DMS114 treated with DMSO at 0.1 percent for 48 hours (cell line): ENCODE measurements around the gene F10.
"Not testable (repeated sequence)": the region's sequence is repeated elsewhere in the genome, so short reads cannot be mapped to it uniquely, and the experiment has no call there.

Experiments used
- DNase-seq: peaks from one replicate; lab custom pipeline; 2025; ENCODE audit not compliant: unreplicated experiment; lab: John Stamatoyannopoulos, UW

F10 gene

DNA sequence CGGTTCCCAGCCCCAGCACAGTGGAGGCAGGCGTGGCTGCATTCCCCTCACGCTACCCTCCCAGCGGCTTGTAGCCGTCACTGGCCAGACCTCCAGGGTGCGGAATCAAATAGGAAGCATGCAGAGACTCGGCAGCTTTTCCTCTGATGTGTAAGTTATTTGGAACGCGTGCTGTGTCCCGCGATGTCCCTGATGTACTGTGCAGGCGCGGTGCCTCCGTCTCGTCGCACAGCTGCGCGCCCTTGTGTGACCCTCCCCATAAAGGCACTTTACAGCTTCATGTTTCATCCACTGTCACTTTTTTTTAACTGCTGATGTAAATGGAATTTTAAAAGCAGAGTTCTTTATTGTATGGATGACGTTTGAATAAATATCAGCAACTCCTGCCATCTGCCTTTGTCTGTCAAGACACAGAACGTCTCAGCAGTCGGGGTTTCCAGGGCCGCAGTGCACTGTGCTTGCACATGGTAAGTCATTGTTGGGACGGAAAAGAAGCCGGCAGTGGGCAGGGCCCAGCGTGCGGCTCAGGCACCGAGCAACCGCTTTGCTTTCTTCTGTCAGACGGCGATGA is 24.4 kb upstream of the F10 start:
- no peak for DNase-seq

DNA sequence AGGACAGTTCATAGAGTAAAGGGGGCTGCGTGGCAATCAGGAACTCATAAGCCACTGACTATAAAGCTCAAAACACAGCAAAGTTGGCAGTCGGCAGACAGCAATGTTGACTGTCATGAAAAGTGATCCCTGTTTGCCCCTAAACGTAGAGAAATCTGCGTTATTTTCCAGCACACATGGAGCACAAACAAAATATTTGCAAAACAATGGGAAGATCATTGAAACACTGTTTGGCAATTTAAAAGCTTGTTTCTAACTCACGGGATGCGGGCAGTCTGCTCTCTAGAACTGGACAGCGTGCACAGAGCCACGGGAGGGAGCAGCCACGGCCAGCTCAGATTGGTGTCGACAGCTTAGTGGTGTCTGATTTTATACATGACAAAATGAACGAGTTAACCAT is 23.5 kb upstream of the F10 start:
- no peak for DNase-seq

DNA sequence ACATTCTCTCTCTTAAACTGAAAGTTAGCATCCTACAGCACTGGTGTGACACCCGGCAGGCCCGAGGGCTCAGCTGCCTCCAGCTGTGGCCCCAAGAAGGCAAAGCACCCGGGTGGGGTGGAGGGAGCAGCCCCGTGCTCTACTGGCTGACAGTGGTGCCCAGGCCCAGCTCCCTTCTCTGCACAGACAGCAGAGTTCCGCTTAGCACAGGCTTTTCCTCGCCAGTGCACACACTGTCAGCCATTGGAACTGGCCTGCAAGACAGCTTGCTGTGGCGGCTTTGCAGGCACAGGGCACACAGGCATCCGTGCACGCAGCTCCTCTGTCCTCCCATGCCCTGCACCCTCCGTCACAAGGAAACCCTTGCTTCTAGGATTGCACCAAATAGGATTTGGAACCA is 20.3 kb upstream of the F10 start:
- DNase-seq: not testable (repeated sequence)

DNA sequence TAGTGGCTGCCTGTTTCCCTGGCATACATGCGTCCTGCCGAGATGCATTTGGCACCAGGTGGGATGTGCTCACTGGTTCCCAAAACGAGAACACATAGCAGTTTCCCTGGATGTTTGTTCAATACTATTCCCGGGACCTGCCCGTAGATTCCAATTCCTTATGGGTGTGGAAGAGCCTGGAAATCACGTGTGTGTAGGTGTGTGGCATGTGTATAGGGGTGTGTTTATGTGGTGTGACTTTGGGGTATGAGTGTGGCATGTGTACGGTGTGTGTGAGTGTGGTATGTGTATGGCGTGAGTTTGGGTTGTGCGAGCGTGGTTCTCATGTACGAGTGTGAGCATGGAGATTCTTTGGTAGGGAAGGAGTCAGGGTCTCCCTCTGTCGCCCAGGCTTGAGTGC is 19.9 kb upstream of the F10 start:
- DNase-seq: no peak

GRCh38 chr13:113103646-113104045 is 19.0 kb upstream of the F10 start:
- no peak for DNase-seq

DNA sequence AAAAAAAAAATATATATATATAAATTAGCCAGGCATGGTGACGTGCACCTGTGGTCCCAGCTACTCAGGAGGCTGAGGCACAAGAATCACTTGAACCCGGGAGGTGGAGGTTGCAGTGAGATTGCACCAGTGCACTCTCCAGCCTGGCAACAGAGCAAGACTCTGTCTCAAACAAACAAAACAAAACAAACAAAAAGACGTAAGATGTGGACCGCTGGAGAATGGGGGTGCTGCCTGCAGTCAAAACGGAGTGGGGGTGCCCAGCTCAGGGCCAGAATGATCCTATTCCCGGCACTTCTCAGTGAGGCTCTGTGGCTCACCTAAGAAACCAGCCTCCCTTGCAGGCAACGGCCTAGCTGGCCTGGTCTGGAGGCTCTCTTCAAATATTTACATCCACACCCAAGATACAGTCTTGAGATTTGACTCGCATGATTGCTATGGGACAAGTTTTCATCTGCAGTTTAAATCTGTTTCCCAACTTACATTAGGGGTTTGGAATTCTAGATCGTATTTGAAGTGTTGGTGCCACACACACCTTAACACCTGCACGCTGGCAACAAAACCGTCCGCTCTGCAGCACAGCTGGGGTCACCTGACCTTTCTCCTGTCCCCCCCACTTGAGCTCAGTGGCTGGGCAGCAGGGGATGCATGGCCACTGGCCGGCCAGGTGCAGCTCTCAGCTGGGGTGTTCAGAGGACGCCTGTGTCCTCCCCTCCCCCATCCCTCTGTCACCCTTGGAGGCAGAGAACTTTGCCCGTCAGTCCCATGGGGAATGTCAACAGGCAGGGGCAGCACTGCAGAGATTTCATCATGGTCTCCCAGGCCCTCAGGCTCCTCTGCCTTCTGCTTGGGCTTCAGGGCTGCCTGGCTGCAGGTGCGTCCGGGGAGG is 17.3 kb upstream of the F10 start, which contains the start of gene F7:
Gene F7 (plus strand): TSS at position 760 of the 889 bp plus-strand sequence. CDS start 51 bp downstream, at position 811.
- no peak for DNase-seq

- no peak for DNase-seq
These were observed 16.6 kb upstream of the F10 start for GRCh38 chr13:113105921-113106452.

DNA sequence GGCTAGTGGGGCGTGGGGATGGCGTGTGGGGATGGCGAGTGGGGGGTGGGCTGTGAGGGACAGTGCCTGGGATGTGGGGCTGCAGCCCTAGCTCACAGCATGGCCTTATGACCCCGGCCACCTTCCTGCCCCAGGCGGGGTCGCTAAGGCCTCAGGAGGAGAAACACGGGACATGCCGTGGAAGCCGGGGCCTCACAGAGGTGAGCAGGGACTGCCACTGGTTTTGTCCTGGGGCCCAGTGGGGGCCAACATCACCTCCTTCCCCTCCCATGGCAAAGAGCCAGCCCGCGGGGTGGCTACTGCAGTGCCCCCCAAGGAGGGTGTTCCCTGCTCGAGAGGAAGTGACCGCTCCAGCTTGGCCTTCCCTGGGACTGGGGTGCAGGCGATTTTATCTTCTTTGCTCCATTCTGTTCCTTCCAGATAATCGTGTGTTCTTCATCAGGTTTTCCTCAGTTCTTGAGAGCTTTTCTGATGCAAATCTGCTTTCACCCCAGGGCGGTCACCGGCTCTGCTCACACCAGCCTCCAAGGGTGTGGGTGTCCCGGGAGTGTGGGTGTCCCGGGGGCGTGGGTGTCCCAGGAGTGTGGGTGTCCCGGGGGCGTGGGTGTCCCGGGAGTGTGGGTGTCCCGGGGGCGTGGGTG is 15.8 kb upstream of the F10 start:
- no peak for DNase-seq

DNA sequence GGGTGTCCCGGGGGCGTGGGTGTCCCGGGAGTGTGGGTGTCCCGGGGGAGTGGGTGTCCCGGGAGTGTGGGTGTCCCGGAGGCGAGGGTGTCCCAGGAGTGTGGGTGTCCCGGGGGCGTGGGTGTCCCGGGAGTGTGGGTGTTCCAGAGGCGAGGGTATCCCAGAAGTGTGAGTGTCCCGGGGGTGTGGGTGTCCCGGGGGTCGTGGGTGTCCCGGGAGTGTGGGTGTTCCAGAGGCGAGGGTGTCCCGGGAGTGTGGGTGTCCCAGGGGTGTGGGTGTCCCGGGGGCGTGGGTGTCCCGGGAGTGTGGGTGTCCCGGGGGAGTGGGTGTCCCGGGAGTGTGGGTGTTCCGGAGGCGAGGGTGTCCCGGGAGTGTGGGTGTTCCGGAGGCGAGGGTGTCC is 14.1 kb upstream of the F10 start:
- DNase-seq: not testable (repeated sequence)

- no peak for DNase-seq
These were observed 13.2 kb upstream of the F10 start for GRCh38 chr13:113109151-113110047.

DNA sequence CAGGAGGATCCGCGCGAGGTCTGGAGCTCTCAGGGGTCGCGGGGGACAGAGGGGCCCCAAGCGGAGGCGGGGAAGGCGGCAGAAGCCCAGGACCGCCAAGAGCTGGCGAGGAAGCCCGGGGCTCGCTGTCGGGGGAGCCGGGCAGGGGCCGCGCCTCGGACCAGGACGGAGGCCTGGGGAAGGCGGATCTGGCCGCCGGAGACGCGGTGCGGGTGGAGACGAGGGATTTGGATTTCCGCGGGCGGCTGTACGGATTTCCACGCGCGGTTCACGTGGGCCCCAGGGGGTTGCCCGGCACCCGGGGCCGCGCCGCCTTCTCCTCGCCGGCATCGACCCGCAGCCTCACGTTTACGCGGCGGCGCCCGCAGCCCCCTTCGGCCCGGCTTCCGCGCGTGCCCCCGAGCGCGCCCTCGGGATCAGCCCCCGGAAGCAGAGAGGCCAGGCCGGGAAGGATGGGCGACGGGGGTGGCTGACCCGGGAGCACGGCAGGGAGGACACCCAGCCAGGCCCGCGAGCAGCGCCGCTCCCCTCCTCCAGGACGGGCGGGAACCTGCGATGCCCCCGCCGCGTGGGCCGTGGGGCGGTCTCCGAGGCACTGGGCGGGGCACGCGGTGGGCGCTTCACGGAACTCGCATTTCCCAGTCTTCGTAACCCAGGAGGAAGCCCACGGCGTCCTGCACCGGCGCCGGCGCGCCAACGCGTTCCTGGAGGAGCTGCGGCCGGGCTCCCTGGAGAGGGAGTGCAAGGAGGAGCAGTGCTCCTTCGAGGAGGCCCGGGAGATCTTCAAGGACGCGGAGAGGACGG is 12.3 kb upstream of the F10 start:
- DNase-seq: no peak

- no peak for DNase-seq
These were observed 11.7 kb upstream of the F10 start for GRCh38 chr13:113110852-113111315.

GRCh38 chr13:113111821-113112220 is 10.8 kb upstream of the F10 start:
- not testable (repeated sequence) for DNase-seq

- DNase-seq: not testable (repeated sequence)
These were observed 10.1 kb upstream of the F10 start for GRCh38 chr13:113112475-113112874.

- no peak for DNase-seq
These were observed 9.4 kb upstream of the F10 start for GRCh38 chr13:113112893-113113845.

GRCh38 chr13:113113846-113114271 is 8.7 kb upstream of the F10 start:
- DNase-seq: no peak

DNA sequence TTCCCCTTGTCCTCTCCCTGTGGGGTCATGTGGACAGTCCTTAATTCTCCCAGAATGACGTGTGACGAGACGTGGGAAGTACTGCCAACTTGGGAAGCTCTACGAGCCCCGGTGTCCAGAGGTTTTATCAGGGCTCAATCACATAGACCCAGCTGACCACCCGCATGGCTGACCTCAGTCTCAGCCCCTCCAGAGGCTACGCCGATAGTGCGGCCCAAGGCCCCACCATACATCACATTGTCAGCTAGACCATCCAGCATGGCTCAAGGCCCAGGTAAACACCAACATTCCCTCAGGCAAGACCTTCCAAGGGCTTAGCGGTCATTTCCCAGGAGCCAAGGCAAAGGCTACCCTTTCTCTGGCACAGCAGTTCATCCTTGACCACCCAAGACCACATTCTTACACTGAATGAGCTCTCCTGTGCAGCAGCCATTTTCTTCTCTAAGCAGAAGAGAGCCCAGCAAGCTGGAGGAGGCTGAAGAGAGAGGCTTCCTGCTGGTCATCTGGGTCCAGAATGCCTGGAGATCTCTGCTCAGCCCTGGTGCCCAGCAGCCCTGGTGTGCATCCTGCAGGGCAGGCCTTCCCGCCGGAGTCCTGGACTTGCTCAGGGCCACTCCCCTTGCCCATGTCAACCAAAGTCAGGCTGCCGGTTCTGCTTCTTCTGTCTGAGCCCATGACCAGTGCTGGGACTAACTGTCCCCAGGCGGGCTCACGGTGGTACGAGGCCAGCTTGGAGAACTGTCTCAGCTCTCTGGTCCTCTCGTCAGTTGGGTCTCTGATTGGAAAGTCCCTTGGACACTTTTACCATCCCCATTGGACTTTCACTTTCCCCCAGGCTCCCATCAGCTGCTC is 7.9 kb upstream of the F10 start:
- DNase-seq: no peak
